Peyer's patch (tissue), 4 donors: Measurements from ENCODE around the gene PHC2.

ENCODE experiments used
- POLR2A ChIP-seq, 2 donors: fragments of 450-650 bp; IDR thresholded peaks; one replicate each; pipeline ENCODE4 v1.5.1; 2017; ENCODE audit warnings: antibody characterized with exemption in 2 of 2, mild to moderate bottlenecking in 2 of 2, moderate library complexity in 2 of 2
- TF ChIP-seq, protein P1 (sequence below), 6 experiments: fragments of 450-650 bp in 4 of 6; fragments of 200-600 bp in 2 of 6; sonication (generic) in 1 of 6; IDR thresholded peaks; one replicate each; pipeline ENCODE4 v1.5.1; 2017 to 2019; ENCODE audit warnings: antibody characterized with exemption in 6 of 6, mild to moderate bottlenecking in 3 of 6, moderate library complexity in 1 of 6

DNA sequence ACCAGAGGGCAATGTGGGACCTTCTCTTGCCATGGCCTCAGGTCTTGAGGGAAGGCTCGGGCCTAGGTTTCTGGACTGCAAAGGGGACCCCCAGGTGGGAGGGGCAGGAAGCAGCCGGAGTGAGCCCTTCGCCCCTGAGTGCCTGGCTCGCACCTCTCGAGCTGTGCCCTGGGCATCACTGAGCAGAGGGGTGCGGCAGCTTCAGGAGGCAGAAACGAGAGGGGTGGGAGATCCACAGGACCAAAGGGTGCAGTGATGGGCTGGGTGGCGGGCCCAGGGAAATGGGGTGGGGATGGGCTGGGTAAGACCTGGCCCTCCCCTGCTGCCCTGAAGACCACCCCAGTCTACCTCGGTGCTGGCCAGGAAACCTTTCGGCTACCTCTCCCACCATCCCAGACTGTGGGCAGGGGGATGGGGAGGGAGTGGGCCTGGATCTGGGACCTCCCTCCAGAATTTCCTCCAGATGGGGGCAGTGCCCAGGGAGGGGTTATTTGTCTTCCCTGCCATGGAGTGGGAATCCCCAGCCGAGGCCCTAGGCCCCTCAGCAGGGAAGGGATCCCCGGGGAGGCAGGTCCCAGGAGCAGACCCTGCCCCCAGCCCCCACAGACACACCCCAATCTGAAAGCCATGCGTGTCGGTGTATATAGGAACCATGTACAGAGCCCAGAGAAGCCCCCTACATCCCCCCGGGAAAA is 131.3 kb downstream of the PHC2 start:
- TF ChIP-seq, protein P1, sequence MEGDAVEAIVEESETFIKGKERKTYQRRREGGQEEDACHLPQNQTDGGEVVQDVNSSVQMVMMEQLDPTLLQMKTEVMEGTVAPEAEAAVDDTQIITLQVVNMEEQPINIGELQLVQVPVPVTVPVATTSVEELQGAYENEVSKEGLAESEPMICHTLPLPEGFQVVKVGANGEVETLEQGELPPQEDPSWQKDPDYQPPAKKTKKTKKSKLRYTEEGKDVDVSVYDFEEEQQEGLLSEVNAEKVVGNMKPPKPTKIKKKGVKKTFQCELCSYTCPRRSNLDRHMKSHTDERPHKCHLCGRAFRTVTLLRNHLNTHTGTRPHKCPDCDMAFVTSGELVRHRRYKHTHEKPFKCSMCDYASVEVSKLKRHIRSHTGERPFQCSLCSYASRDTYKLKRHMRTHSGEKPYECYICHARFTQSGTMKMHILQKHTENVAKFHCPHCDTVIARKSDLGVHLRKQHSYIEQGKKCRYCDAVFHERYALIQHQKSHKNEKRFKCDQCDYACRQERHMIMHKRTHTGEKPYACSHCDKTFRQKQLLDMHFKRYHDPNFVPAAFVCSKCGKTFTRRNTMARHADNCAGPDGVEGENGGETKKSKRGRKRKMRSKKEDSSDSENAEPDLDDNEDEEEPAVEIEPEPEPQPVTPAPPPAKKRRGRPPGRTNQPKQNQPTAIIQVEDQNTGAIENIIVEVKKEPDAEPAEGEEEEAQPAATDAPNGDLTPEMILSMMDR (IDR thresholded peaks at IDR 0.05), result no peak
- TF ChIP-seq POLR2A (IDR thresholded peaks at IDR 0.05), result no peak
